Stomach (tissue), 4 donors: Measurements from ENCODE around the gene CCR5AS.

ENCODE experiments used
- EP300 ChIP-seq: sonication (generic); formaldehyde crosslinking; IDR thresholded peaks from one replicate; pipeline ENCODE4 v1.6.1; 2017; ENCODE audit warnings: antibody characterized with exemption
- POLR2A ChIP-seq, 4 donors: fragments of 450-650 bp; IDR thresholded peaks; one replicate each; pipeline ENCODE4 v1.6.1; 2016; ENCODE audit warnings: antibody characterized with exemption in 4 of 4, control low read depth in 2 of 4, mild to moderate bottlenecking in 1 of 4, moderate library complexity in 1 of 4
- TF ChIP-seq, protein P1 (sequence below), 7 experiments: fragments of 450-650 bp in 4 of 7; fragments of 200-600 bp in 3 of 7; sonication (generic) in 3 of 7; IDR thresholded peaks; one replicate each; pipeline ENCODE4 v1.5.1; 2016 to 2019; ENCODE audit warnings: antibody characterized with exemption in 7 of 7, control low read depth in 2 of 7, mild to moderate bottlenecking in 1 of 7

DNA sequence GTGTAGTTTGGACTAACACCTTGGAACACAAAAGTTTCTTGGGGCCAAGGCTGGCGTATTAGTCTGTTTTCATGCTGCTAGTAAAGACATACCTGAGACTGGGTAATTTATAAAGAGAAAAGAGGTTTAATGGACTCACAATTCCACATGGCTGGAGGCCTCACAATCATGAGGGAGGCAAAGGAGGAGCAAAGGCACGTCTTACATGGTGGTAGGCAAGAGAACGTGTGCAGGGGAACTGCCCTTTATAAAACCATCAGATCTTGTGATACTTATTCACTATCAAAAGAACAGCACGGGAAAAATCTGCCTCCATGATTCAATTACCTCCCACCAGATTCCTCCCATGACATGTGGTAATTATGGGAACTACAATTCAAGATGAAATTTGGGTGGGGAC lies 62.4 kb downstream of the CCR5AS start:
- TF ChIP-seq POLR2A (IDR thresholded peaks at IDR 0.05) (no peak), EP300 (no peak)
- TF ChIP-seq, protein P1, sequence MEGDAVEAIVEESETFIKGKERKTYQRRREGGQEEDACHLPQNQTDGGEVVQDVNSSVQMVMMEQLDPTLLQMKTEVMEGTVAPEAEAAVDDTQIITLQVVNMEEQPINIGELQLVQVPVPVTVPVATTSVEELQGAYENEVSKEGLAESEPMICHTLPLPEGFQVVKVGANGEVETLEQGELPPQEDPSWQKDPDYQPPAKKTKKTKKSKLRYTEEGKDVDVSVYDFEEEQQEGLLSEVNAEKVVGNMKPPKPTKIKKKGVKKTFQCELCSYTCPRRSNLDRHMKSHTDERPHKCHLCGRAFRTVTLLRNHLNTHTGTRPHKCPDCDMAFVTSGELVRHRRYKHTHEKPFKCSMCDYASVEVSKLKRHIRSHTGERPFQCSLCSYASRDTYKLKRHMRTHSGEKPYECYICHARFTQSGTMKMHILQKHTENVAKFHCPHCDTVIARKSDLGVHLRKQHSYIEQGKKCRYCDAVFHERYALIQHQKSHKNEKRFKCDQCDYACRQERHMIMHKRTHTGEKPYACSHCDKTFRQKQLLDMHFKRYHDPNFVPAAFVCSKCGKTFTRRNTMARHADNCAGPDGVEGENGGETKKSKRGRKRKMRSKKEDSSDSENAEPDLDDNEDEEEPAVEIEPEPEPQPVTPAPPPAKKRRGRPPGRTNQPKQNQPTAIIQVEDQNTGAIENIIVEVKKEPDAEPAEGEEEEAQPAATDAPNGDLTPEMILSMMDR (IDR thresholded peaks at IDR 0.05), result no peak
